Forelimb muscle (tissue), 1 donor: ENCODE data around the gene TNRC6C. TPM values are rescaled to one million over a fixed set of nuclear protein-coding genes. Genes with fewer than 3 reads are reported as not detected.
"Not testable (repeated sequence)": the region's sequence is repeated elsewhere in the genome, so short reads cannot be mapped to it uniquely, and the experiment has no call there.

Experiments
- DNase-seq: peaks from one replicate; pipeline ENCODE4 v3.0.0-alpha.2; 2013; ENCODE audit warnings: low read depth
- polyA plus RNA-seq: library from polyadenylated mRNA; unstranded; fragments of 120-200 nt; gene quantifications from one replicate; pipeline ENCODE4 v1.2.1, GENCODE V29; 2013; ENCODE audit not compliant: insufficient read length

TNRC6C gene
- polyA plus RNA-seq, 1 donor, result 9.6 TPM

DNA sequence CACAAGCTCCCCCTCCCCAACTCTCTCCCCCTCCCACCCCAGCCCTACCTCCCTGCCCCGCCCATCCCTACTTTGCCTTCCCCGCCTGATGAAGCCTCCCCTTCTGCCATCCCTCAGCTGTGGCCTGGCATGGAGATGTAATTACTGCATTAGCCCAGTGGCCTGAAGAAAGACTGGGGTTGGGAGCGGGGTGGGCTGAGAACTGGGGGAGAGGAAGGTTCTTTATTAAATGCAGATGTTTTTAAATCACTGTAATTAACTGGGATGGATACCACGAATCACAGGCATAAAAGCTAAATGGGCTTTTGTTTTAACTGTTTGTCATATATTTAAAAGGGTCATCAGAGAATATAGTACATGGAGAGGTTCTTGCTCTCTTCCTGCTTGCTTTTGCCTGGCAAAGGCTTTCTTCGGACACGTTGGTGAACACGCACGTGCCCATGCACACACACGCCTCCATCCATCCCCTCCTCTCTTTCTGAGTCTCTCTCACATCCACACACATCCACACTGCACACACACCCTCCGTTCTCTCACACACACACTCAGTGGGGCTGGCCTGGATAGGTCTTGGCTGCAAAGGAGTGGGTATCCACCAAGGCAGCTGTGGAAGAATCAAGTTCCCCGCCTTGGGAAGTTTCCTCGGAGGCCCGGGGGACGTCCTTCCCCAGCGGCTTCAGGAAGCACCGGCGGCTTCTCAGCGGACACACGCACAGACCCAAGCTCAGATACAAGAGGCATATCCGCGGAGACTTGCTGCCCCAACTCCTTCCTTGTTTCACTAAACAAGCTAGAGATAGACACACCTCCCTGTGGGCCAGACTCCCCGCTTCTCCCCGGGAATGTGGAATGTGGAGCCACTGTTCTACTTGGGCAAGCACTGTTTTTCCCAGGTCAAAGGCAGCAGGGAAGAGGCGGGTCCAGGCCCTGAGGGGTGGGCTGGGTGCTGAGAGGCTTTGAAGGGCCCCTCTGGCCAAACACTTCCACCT is 27.4 kb upstream of the TNRC6C start:
- DNase-seq, result no peak

DNA sequence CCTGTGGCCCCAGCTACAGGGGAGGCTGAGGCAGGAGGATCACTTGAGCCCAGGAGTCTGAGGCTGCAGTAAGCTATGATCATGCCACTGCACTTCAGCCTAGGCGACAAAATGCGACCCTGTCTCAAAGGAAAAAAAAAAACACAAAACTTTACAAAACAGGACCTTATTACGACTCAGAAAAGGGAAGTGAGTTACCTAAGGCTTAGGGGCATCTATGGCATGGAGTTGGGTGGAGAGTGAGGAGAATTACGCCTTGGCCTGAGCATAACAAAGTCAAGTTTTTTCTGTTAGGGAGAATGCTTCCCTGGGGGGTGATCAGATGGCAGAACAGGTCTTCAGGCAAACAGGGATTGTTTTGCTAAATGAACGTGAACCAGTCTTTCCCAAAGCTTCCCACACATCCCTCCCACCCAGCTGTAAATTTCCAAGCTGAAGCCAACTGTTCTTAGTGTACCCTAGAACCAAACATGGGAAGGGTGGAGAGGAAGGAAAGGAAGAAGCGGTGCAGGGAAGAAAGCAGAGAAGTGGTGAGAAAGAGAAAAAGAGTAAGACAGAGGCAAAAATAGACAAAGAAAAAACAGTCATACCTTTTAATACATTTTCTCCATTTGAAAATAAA is 24.6 kb upstream of the TNRC6C start:
- DNase-seq, result no peak

DNA sequence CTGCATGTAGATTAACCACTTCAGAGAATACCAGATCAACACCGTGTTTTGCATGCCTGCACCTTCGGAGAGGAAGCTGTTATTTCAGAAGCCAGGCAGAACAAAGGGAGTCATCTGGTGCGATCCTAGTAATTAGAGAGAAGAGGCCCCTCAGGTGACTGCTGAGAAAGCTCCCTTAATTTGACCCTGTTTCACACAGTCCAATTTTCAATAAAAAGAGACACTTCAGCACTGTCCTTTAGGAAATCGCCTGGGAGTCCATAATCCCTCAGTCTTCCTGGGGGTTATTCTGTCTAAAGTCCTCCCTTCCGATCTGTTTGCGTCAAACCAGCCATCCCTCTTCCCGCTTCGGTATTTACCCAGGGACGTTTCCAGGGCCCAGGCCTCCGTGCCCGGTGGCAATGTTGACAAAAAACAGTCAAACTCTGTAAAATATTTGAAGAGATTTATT is 23.4 kb upstream of the TNRC6C start:
- no peak for DNase-seq

DNA sequence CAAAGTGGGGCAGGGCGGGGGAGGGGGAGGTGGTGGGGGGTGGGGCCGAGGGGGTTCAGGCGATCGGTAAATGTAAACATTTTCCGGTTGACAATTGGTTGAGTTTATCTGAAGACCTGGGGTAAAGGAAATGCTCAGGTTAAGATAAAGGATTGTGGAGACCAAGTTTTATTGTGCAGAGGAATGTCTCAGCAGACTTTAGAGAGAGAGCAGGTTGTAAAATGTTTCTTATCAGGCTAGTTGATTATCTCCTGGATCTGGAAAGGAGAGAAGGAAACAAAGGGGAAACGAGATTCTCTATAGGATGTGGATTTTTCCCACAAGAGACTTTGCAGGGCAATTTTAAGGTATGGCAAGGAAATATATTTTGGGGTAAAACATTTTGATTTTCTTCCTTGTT is 22.8 kb upstream of the TNRC6C start:
- not testable (repeated sequence) for DNase-seq

DNA sequence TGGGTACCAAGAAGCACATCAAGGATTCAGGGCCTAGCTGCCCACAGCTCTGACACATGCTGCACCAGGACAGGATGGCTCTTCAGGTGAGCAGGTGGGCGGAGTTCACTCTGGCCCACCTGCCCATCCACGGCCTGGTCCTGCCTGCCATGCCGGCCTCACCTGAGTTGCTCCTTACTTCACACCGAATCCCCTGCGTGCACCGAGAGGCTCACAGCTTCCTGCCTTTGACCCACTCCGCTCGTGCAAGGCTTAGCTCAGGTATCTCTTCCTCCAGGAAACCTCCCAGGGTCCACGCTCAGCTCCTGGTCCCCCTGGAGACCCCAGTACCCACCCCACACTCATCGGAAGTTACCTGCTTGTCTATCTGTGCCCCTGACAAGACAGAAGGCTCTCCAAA is 21.6 kb upstream of the TNRC6C start:
- DNase-seq, result no peak

DNA sequence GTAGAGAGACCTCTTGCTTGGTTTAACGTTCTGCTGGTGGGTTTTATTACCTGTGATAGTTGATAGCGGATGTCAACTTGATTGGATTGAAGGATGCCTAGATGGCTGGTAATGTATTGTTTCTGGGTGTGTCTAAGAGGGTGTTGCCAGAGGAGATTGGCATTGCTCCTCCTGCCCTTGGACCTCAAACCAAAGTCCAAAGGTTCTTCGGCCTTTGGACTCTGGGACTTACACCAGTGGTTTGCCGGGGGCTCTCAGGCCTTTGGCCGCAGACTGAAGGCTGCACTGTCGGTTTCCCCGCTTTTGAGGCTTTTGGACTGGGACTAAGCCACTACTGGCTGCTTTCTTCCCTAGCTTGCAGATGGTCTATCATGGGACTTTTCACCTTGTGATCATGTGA is 17.5 kb upstream of the TNRC6C start:
- DNase-seq, result no peak

DNA sequence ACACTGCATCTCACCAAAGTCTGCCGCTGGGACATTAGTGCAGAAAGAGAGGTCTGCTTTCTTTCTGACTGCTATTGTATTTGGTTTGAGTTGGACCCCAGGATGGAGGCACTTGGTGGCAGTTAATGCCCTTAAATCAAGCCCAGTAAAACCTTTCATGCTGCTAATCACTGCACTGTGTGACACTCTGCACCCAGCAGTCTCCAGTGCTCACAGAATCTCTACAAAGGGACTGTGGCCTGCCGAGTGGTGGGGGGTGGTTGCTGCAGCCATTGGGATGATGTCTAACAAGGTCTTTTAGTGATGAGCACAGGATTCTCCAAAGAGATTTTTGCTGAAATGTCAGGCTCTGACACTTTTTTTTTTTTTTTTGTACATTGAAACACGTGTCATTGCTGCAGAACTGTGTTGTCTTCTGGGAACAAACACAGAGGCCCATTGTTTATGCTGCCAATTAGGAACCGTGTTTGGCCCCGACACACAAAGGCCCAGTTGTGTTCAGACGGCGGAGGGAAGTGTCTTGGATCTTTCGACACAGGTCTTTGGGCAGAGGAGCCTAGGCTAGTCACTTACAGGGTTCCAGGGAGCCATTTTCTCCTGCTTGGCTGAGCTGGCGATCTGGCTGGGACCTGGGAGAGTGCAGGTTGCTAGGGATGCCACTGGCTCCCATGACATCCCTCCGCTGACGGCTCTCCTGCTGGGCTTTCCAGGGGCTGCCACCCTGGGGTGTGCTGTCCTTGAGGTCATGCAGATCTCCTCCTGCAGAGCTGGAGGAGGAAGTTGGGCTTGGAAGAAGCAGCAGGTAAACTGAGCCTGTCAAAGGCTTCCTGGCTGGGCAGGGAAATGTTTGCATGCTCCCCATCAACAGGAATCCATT is 16.2 kb upstream of the TNRC6C start:
- DNase-seq, result no peak

DNA sequence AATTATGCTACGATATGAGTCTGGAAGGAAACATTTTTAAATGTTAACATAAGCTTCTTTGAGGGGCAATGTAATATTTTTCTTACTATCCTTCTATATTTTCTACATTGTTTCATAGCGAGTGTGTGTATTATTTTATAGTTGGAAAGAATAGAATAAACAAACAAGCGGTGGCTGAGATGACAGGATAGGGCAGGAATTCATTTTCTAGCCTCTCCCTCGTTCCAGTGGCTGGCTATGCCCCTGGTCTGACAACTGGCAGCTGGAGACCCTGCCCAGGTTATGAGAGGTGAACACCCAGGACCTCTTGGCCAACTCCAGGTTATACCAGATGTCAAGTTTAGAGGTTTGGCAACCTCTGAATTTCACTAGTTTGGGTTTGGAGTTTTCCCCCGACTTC is 14.5 kb upstream of the TNRC6C start:
- no peak for DNase-seq

DNA sequence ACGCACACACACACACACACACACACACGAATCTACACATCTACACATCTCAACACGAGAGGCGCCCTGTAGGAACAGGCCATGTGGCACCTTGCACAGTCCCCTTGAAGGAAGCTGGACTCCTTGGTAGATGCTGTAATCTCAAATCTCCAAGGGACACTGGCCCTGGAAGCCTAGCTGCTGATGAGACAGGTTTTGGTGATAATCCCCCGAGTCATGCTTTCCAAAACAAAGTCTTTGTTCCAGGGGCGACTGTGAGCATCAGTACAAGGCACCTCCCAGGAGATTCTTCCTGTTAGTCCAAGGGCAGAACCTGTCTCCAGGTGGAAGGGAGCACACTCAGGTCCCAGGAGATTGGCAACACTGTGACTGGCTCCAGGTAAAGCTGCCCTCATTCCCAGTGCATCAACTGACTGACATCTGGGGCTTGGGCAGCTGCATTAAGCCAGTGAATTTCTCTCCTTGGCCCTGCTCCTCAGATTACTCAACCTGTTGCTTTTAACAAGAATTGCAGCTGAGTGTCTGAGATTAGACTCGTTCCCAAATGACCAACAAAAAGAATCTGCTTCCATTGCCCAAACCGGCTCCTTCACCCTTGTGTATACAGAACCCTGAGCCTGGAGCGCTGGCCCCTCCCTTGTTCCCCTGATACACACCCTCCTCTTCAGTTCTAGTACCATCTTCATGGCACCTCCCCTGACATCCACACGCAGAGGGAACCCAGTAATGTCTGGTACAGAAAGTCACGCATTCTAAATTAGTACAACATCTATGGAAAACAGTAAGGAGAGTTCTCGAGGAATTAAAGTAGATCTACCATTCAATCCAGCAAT is 13.9 kb upstream of the TNRC6C start:
- no peak for DNase-seq

DNA sequence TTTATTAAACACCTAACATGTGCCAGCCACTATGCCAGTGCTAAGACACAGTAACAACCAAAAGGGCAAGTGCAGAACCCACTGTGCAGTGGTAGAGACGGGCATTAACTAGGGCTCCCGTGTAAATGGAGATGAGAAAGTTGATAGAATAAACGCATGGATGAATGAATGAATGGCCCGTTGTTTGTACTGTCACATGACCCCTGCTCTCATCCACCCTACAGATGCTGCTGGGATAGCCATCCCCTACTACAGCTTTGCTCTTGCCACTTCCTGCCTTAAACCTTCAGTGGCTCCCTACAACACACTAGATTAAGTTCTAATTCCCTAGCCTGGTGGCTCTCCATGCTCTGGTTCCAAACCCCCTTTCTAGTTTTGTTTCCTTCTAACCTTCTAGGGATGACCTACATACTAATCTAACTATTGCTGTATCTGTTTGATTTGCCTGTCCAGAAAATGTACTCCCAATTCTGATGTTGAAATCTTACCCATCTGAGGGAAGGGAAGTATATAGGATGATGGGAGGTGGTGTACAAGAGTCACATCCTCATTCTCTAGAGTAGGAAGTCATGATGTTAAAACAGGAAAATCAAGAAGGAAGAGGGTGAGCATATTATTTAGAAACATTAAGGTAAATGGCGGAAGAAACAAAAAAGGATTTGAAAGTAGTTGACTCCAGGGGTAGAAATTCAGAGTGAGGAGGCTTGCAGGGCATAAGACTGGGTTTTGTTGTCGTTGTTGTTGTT is 11.4 kb upstream of the TNRC6C start:
- DNase-seq, result no peak

DNA sequence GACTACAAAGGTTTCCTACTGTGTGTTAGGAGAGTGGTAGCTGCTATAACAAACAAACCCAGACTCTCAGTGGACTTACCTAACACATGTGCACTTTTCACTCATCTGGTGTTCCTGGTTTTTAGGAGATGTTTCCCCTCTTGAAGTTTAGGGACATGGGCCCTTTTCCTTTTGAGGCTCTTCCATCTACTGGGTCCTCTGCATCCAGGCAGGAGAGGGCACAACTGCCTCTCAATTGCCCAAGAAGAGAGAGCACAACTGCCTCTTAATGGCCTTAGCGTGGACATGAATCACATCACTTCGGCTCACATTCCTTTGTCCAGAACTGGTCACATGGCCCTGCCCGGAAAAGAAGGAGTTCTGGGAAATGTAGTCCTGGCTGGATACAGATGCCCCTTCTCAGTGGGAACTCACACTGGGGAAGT is 9.8 kb upstream of the TNRC6C start:
- DNase-seq, result no peak

DNA sequence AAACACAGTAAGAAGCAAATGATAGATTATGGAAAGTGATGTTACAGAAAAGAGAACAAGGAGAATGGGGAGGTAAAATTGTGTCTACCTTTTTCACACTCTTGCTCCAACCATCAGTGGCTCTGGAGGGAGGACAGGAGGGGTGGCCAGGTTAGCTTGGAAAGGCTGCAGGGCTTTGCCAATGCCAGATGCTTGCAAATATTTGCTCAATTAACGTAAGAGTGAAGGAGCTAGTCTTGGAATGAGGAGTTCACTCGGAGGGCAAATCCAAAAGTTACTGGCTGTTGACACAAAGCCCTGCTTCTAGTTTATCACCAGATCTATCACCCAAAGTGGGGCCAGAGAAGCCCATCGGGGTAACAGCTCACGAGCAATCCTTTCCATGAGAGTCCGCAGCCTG is 7.4 kb upstream of the TNRC6C start:
- DNase-seq, result no peak

DNA sequence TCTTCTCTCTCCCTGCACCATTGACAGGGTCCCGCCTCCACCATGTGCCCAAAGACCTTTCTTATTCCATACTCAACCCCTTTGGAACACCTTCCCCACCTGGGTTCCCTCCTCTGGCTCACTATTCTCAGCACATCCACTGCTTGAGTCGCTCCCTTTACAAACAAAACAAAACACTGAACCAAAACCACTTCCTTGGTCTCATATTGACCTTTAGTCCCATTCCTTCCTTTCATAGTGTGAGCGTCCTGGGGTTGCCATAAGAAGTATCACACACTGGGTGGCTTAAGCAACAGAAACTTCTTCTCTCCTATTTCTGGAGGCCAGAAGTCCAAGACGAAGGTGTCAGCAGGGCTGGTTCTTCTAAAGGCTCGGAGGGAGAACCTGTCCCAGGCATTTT is 6.1 kb upstream of the TNRC6C start:
- DNase-seq, result no peak

DNA sequence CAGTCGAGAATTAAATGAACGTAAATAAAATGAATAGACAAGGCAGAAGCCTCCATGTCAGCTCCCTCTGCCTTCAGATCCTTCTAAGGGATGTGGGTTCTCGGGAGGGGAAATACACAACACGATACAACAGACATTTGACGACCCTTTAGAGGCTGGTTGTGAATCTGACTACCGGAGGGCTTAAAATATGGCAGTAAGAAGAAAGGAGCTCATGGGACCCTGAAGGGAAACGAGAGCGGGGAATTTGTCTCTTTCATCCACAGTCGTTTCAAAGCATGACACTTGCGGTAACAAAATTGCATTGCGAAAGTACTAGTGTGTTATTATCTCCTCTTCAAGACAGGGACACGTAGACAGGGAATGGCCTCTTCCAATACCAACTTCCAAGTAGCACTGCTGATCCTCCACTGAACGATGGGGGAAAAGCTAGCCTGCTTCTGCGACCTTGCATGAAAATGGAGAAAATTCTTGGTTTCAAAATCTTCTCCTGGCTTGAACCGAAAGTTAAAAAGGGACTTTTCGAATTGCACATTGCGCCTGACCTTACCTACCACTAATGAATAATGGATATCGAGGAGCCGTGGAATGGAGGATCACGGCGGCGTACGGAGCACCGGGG is 1.2 kb upstream of the TNRC6C start:
- no peak for DNase-seq

DNA sequence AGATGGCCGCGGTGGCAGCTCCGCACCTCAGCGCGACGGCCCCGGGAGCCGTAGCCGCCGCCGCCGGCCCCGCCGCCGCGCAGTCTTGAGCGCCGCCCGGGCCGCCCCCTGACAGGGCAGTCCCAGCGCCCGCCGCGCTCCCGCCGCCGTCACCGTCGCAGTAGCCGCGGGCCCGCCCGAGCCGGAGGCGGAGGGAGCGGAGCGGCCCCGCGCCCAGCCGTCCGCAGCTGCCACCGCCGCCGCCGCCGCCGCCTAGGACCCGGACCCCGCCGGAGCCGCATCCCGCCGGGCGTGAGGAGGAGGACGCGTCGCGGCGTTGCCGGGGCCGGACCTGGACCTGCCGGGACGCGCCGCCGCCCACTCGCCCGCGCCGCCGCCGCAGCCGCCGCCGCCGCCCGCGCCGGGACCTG is 218 bp downstream of the TNRC6C start:
- no peak for DNase-seq

DNA sequence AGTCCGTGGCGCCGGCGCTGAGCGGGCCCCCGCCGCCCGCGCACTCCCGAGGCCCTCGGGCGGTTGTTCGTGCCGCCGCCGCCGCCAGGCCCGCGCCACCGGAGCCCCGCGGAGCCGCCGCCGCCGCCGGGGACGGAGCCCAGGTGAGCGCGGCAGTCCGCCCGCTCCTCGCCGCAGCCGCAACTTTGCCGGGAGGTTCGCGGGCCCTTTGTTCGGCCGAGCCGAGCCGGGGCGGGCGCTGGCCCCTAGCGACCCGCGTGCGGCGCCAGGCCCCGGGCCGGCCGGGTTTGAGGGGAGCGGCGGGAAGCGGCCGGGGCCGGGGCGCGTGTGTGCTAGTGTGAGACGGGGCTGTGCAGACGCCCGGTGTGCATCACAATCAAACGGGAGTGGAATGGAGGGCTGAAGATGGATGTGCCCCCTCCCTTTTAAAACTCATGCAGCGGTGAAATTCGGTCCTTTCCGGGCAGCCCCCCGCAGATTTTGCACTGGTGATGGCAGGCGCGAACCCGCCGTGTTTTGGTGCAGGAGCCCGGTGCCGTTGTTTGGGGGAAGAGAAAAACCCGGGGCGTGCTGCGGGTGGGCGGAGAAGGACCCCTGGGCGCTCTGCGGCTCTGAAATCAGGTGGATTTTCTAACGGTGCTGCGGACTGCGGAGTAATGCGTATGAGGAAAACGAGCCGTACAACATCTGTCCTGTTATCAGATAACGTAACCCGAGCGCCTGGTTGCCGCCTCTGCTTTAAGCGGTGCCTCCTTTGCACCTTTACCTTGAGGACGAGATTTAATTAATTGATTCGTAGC is 823 bp downstream of the TNRC6C start:
- no peak for DNase-seq

DNA sequence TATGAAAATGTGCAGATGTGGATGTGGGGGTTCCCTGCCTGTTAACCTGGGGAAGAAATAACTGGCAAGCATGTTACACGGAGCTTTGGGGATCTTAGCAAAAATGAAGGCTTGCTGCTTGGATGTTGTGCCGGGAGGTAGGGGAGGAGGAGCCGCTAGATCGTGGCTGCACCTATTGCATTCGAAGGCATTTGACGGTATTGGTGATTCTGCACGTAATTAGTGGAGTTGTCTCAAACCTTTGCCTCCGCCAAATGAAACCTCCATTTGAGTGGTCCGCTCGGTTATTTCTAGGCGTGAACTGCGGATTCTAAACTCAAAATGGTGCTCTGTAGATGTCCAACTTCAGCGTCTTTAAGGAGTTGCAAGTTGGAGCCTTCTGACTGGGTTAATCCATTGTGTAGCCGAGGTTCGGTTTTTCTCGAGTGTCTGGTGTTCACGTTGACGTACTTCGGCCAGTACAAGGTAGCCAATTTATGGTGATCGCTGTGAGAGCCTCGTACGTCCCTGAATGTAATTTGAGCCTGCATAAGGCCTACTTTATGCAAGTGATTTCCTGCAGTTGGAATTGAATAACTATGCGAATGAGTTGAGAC is 1.5 kb downstream of the TNRC6C start:
- DNase-seq, result no peak

DNA sequence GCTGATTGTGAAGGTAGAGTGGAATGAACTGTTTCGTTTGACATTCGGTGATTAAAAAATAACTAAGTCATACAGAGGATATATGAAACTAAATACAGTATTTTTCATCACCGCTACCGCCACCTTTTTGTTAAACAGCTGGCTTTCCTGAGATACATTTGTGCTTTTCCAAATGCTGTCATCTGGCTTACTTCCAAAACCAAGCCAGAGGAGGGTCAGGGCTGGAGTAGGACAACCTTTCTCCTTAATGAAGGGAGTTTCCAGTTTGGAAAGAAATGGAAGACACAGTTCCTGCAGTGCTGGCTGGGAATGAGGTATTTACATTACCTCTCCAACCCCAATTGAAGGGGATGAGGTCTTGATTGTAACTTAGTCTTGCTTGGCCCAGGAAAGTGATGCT is 3.2 kb downstream of the TNRC6C start:
- no peak for DNase-seq

DNA sequence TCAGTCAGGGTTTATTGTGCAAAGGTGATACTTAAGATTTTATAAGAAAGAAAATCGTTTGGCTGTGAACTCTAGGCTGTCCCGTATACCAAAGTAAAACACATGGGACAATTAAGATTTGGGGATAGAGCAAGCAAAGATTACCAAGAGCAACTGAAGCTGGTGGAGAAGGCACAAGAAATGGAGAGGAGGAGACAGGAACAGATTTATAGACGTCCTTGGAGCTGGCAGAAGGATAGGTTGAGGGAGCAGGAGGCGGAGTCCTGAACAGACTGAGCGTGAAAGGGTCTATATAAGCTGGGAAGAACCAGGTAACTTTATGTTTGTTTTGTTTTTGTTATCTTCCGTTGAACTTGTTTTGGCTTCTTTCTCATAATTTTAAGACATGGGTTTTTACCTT is 3.8 kb downstream of the TNRC6C start:
- no peak for DNase-seq
